ENCODE measurements around the gene KCNK7. TPM values are rescaled to one million over a fixed set of nuclear protein-coding genes. Genes with fewer than 3 reads are reported as not detected.

KCNK7 gene
- polyA plus RNA-seq, 1 of the 3 experiments (the other 2 are of a cell fraction), result 0.58 TPM

GRCh38 chr11:65563601-65564000, 32.0 kb downstream of the KCNK7 start:
- Histone ChIP-seq H3K4me3 (ENCODE audit: low read depth in 2 of 2, low read length in 1 of 2) (no peak overlapping the region), H3K4me2 (no peak overlapping the region), H3K9ac (no peak overlapping the region), H3K4me1 (ENCODE audit: control insufficient read depth in 1 of 2, insufficient read depth in 2 of 2, low read depth in 1 of 2, low read length in 1 of 2) (peaks cover 39 to 49% of the 10 kb centered on the region in 2 experiments), H4K20me1 (ENCODE audit: insufficient read depth) (no peaks in the 10 kb centered on the region), H3K9me3 (no peaks in the 10 kb centered on the region), H3K27ac (ENCODE audit: low read depth in 2 of 2, low read length in 1 of 2) (no peak overlapping the region), H3K27me3 (ENCODE audit: insufficient read depth) (no peaks in the 10 kb centered on the region), H2AFZ (ENCODE audit: low read depth) (no peak overlapping the region), H3K36me3 (replicated peaks in 1 of 2; ENCODE audit: control insufficient read depth in 1 of 2, insufficient read depth in 2 of 2, low read length in 1 of 2) (no peaks in the 10 kb centered on the region), H3F3A (replicated peaks; ENCODE audit: insufficient read depth) (peaks cover 54% of the 10 kb centered on the region), H3K79me2 (ENCODE audit: insufficient read depth) (peaks cover 26% of the 10 kb centered on the region), H3K9me2 (no peaks in the 10 kb centered on the region)
- no peak for TF ChIP-seq FOXJ3 (CRISPR knock-in tag; IDR thresholded peaks at IDR 0.05)
- no peak for TF ChIP-seq CTCF (IDR thresholded peaks at IDR 0.05)
- no peak for TF ChIP-seq REST (IDR thresholded peaks at IDR 0.05; ENCODE audit: low read depth, low read length)
- TF ChIP-seq SIN3A (IDR thresholded peaks at IDR 0.05; ENCODE audit: borderline replicate concordance, low read depth, low read length), result no peak
- TF ChIP-seq IRF3 (IDR thresholded peaks at IDR 0.05; ENCODE audit: low read depth, low read length), result no peak
- no peak for TF ChIP-seq RFX5 (IDR thresholded peaks at IDR 0.05; ENCODE audit: low read length)
- no peak for TF ChIP-seq USF2 (IDR thresholded peaks at IDR 0.05; ENCODE audit: borderline replicate concordance, low read depth, low read length)
- TF ChIP-seq ZBTB33 (IDR thresholded peaks at IDR 0.05; ENCODE audit: borderline replicate concordance, low read depth), result no peak
- no peak for TF ChIP-seq RXRA (IDR thresholded peaks at IDR 0.05; ENCODE audit: borderline replicate concordance, low read depth)
- 96% methylated on average over 4 of the region's 4 CpGs for WGBS (ENCODE audit: low lambda C conversion rate)
- POLR2A ChIA-PET, result no interaction called here
- no peak for DNase-seq
- CTCF ChIA-PET, result interaction anchor here (5.5 to 6.4 kb wide), 2 partner anchors 8 to 23 kb away, joined by 61 to 69 read pairs; partner anchors contain the start of genes FAM89B and ZNRD2

All from SK-N-SH (cell line).